Thyroid gland (tissue), 4 donors: Measurements from ENCODE around the gene TOR4A.

ENCODE experiments used
- CTCF ChIP-seq, 6 experiments: fragments of 200-600 bp in 3 of 6; fragments of 450-650 bp in 3 of 6; sonication (generic) in 3 of 6; IDR thresholded peaks; one replicate each; pipeline ENCODE4 v1.5.1; 2016 to 2019; ENCODE audit warnings: antibody characterized with exemption in 6 of 6, mild to moderate bottlenecking in 2 of 6, inconsistent platforms in 1 of 6, moderate library complexity in 1 of 6
- POLR2A ChIP-seq, 2 donors: fragments of 450-650 bp; IDR thresholded peaks; one replicate each; pipeline ENCODE4 v1.6.1; 2017; ENCODE audit warnings: antibody characterized with exemption in 2 of 2, mild to moderate bottlenecking in 2 of 2, moderate library complexity in 1 of 2

DNA sequence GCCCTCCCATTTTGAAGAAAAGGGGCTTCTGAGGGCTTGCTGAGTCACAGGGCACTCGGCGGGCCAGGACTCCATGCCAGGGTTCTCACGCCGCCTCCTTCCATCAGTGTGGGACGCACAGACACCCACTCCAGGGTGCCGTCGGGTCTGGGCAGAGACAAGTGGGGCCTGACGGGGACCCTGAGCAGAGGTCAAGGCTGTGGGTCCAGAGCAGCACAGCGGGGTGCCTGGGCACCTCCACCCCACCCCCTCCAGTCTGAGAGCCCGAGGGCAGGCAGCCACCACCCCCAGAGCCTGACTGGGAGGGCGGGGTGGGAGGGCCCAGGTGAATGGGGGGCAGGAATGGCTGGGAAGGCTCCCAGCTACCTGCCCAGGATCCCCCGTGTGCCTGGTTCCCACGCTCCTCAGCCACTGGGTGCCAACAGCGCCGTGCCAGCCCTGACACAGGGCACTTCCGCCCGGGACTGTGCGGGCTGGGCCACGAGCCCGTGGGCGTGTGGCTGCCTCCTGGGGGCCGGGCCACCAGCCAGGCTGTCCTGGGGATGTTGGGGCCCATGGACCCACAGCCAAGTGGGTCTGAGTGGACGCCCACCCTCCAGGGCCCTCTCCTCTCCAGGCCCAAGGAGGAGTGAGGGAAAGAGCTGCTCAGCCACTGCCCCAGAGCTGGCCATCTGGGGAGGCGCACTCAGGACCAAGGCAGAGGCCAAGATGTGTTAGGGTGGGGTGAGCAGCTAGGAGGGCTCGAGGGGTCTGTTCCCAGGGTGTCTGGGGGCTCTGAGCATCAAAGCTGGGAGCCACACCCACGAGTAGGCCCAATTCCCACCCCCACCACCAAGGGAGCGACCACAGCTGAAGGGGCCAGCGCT lies 34.7 kb downstream of the TOR4A start:
- TF ChIP-seq POLR2A (IDR thresholded peaks at IDR 0.05) (no peak), CTCF (IDR thresholded peaks at IDR 0.05) (no peak)
